GM21360 (cell line): Measurements from ENCODE around the gene SIGMAR1.

ENCODE experiments used
- ATAC-seq: cut with Tn5 transposase; IDR thresholded peaks from one replicate; pipeline ENCODE4 v1.9.1; 2021; ENCODE audit warnings: mild to moderate bottlenecking, moderate library complexity; ENCODE audit not compliant: unreplicated experiment

The SIGMAR1 gene

DNA sequence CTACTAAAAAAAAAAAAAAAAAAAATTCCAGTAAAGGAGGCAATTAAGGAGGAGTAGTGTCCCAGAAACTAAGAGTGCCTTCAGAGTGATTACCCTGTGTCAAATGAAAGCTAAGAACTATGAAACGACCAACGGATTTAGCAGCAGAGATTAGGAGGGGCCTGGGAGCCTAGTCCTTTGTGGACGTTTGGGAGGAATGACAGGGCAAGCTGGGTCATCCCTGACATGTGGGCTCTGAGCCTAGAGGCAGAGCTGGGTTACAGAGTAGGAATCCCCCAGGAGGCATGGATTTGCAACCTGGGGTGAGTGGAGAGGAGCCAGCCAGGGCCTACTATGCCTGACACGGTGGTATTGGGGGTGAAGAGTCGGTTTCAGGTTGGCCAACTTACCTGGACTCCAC is 4.4 kb downstream of the SIGMAR1 start:
- ATAC-seq, result no peak

DNA sequence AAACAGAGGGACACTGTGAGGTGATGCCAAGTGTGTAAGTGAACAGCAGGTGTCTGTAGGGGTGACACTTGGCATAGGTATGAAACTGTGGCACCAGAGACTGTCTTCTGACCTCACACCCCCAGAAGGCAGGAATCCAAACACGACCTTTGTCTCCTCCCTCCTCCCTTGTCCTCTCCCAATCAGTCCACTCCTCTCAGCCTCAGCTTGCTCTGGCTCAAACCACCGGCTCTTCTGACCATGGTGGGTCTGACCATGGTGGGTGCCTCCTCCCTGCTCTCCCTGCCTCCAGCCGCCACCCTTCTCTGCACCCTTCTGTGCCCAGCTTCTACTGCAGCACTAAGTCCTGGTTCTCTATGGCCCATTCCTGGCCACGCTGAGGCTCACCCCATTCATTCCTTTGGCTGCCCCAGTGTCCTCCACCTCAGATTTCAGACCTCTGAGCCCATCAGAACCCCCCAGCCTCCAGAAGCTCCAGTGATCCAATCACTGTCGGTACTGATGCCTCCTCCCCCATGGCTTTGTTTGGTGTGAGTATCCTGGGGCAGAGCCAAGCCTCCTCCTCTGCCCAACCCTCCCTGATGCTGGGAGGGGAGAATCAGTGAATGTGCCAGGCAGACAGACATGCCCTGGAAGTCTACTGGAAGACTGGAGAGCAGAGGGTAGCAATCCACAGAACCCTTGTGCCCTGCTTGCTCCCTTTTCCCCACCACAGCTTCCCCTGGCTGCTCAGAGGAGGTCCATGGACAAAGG is 7.0 kb downstream of the SIGMAR1 start:
- ATAC-seq, result no peak

DNA sequence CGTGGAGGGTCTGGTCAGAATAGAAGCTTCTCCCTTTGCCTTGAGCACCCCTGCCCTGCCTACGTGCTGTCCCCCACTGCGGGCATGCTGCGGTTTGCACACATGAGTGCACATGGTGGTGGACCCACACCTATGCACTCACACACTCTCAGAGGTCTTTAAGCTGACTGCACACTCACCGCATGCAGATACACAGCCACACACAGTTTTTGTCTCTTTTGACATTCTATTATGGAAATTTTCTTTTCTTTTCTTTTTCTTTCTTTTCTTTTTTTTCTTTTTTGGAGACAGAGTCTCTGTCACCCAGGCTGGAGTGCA is 8.1 kb downstream of the SIGMAR1 start:
- no peak for ATAC-seq

DNA sequence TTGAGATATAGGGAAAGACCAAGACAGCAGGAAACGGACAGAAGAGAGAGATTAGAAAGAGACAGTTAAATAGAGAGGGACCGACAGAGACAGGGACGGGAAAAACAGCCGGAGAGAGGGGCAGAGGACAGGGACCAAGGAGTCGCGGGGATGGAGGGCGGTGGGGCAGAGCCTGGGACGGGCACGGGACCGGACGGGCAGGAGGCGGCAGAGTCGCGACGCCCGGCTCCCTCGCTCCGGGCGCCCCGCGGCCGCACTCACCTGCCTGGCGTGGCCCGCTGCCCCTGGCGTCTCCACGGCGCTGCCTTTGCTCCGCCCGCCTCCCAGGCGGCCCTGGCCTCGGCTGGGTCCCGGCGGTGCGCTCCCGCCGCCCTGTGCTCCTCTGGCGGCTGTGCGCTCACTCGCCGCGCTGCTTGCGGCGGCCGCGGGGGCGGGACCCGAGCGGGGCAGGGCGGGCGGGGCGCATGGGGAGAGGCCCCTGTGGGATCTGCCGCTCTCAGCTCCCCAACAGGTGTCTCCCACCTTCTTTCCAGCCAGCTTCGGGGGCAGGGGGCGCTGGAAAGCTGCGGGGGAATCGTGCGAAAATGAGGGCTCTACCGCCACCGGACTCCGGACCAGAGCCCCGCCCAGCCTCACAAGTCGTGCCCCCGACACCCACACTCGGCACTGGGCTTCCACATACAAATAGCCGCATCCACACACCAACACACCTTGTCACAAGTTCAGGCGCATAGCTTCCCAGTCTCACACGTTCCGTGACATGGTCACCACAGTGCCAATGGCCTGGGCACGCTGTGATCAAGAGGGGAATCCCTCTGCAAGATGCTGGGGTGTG is 8.7 kb downstream of the SIGMAR1 start, which contains the start of gene ARID3C:
Gene ARID3C (minus strand): TSS at position 411 of the 835 bp plus-strand sequence. CDS start 1,052 bp downstream, outside the sequence.
- peak; percentile 51 for ATAC-seq

DNA sequence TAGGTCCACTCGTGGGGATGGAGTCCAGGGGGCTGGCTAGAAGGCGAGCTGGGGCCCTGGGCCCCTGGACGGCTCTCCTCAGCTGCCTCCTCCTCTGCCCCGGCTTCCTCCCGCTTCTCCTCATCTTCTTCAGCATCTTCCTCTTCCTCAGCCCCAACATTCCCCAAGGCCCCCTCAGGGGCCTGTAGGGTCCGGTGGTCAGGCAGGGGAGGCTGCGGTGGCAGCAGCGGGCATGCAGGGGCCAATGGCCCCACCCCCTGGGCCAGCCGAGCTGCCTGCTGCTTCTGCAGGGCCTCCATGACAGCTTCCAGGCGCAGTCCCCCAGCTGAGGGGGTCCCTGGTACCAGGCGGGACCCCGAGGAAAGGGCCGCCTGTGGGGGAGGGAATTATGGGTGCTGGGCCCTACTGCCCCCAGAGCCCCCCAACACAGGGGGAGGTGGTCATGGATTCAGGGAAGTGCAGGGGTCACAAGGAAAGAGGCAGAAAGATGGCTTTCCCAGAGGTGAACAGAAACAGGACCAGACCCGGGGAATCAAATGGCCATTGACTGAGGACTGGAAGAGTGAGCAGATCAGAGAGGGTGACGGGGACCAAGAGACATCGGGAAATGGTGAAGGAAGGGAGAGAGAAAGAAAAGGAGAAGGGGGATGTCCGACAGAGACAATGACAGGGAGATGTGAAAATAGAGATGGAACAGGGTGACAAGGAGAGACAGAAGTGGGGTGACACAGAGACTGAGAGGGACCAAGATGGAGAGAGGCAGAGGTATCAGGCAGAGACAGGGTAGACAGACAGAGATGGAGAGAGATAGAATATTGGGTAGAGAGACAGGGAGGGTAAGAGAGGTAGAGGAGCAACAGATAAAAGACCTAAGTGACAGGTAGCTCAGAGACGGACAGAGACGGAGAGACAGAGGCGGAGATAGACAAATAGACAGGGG is 9.6 kb downstream of the SIGMAR1 start:
- no peak for ATAC-seq

DNA sequence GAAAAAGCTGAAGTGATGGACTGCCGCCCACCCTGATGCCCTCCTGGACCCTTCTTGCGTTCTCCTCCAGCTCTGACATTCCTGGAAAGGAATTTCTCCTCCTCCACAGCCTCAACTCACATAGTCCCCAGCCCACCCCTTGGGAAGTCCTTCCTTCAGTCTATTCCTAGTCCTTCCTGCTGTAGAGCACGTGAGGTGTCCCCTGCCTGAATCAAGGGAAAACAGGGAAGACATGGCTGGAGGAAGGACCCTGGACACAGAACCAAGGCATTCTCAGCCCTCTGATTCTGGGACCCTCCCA is 12.5 kb downstream of the SIGMAR1 start:
- no peak for ATAC-seq

DNA sequence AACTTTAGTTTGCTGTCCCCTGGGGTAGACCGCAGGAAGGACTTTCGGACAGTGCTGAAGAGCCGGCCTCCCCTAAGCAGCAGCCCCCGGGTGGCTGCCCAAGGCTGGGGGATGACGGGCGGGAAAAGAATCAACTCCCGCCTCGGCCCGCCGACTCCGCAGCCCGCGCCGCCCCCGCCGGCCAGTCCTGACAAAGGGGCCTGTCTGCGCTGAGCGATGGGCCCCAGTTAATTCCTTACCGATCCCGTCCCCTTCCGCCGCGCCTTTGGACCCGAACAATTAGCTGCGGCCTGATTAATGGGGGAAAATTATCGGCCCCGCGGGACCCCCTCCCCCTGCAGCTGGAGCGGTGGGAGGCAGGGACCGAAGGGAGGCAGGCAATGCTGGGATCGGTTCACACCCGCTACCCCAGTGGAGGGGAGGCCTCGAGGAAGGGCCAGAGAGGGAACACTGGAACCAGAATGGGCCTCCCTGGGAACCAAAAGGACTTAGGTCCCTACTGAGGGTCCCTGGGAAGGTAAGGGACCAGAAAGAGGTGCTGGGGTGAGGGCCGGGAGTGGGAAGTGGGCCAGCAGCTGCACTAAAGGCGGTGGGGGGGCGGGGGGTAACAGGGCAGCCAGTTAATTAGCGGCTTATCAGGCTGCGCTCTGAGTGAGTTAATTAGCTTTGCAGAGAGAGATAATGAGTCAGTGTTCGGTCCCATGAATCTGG is 13.0 kb downstream of the SIGMAR1 start:
- no peak for ATAC-seq

DNA sequence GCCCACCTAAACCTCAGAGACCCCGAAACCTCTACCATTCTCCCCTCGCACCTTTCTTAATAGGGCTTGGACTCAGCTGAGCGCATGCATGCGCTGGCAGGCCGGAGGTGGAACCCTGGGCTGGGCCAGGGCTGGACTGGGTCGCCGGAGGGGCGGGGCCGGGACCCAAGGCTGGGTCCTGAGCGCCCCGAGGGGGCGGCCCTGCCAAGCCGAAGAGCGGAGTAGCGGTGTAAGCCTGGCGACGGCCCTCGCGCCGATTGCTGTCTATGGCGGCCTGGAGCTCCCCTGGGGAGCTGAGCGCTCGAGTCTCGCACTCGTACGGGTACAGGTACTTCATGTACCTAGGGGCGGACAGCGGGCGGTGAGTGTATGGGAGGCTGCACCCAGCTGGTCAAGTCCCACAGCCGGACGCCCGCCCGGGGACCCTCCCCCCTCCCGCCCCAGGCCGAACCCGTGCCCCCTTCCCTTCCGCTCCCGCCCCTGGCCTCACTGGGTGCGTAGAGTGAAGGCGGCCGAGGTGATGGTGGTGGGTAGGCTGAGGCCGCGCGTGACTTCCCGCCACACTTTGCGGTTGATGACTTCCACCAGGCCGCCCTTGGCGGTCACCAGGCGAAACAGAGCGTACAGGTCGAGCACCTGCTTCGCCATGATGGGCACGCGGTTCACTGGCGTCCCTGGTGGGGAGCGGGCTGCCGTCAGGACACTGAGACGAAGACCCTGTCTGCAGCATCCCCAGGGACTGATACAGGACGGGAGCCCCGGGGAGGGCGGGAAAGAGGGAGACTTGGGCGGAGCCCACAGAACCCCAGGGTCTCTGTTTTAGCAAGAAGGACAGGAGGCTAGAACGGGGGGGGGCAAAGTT is 14.0 kb downstream of the SIGMAR1 start:
- ATAC-seq, result no peak

DNA sequence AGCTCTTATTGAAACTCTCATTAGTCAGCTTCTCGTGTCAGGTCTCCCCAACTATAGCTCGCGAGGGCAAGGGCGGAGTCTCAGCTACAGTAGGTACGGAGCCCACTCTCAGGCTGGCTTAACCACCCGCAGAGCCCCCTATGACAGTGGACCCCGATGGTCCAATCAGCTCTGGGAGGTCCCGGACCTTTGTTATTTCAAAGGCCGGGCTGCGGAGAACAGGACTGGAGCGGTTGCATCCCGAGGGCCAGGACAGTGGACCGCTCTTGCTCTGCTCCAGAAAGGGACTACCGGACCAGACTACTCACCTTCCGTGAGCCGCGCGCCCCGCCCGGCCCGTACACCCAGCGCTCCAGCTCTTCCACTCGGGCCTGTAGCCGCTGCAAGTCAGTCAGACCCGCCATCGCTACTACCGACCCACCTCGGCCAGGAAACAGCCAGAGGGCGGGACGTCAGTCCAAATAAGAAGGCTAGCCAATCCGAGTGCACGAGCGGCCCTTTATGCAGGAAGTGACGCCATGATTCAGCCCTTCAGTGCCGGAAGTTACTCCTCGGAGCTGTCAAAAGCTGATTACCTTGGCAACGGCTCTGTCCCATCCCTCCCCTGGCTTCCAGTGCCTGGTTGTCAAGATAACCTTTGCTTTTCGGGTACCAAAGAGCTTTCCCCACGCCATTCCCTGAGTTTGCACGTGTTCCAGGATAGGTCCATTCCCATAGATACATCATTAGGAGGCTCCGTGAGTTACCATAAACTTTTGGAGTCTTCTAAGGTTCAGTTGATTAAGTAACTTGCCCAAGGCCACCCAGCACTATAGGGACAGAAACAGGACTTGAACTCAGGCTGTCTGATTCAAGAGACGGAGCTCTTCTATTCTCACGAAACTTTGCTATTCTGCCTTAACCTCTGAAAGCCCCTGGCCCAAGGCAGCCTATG is 17.3 kb downstream of the SIGMAR1 start, which contains the start of gene DCTN3:
Gene DCTN3 (minus strand): TSS at position 435 of the 934 bp plus-strand sequence. CDS start 31 bp downstream, at position 404.
- ATAC-seq, result peak; percentile 90

DNA sequence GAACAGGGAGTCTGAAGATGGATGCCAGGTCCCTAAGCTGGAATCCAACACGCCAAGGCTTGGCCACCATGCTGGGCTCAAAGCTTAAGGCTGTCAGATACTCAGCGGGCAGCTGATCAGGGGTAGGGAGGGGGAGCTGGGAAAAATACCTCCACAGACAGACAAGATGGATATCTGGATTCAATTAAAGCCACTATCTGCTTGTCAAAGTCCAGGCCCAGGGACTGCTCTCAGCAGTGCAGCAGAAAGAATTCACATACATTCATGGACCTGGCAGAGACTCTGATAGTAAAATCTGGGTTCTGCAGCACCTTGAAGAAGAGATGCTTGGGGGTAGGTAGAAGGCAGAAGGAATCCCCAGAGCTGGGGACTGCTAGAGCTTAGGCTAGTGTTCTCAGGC is 22.5 kb downstream of the SIGMAR1 start:
- no peak for ATAC-seq

DNA sequence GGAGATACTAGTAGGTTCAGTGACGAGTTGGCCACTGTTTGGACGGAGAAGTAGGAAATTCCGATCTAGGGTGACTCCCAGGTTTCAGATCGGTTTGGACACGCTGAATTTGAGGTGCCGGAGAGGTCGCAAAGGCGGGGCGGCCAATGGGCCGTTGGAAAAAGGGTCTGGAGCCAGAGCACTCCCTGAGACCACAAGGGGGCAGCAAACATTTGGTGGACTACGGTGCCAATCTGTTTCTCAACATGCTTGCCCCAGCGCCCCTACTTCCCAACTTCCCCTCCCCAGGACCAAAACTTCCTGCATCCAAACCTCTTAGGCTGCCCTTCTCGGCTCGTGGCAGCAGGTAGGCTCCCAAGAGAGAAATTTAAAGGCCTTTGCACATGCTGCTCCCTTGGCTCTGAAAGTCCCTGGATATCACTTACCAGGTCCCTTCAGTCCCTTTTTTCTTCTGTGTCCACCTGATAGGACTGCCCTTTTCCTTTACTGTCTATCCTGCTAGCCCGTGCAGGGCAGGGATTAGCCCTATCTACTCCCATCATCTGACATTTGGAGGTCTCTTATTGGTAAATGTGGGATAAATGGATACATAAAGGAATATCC is 24.7 kb downstream of the SIGMAR1 start:
- ATAC-seq, result no peak

DNA sequence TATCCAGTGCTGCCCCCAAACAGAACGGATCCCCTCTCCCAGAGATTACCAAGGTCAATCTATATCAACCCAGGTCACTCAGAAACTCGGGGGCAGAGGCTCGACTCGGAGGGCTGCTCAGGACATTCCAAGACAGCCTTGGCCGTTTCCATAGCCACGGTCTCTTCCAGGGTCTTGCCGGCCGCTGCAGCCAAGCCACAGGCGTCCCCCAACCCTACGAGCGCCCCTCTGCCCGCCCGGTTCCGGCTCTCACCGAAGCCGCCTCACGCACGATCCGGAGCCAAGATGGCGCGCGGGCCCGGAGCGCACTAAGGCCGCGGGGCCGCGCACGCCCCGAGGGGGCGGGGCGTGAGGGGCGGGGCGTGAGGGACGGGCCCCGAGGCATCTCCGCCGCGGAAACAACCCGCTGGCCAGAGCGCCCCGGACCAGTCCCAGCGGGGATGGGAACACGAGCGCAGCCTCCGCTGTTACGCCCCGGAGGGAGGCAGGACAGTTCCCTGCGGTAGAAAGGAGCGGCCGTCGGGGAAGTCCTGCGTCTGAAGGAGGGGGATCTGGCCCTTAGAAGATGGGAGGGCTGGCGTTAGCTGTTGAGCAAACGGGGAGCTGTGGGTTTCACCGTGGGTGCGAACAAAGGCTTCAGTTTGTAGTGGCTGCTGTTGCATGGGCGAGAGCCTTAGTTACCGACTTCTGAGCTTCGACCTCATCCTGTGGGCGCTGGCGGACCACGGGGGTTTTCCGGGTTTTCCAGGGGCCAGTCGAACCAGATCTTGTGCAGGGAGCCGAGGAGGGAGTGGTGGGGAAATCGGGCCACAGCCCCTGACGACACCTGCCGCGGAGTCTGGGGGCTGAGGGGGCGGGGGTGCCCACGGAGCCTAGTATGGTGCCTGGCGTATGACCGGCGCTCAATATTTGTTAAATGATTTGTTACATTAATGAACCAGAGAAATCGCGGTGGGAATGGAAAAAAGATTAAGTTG is 25.5 kb downstream of the SIGMAR1 start, which contains the start of gene RPP25L:
Gene RPP25L (minus strand): TSS at position 287 of the 977 bp plus-strand sequence. CDS start 801 bp downstream, outside the sequence.
- ATAC-seq, result peak; percentile 81

DNA sequence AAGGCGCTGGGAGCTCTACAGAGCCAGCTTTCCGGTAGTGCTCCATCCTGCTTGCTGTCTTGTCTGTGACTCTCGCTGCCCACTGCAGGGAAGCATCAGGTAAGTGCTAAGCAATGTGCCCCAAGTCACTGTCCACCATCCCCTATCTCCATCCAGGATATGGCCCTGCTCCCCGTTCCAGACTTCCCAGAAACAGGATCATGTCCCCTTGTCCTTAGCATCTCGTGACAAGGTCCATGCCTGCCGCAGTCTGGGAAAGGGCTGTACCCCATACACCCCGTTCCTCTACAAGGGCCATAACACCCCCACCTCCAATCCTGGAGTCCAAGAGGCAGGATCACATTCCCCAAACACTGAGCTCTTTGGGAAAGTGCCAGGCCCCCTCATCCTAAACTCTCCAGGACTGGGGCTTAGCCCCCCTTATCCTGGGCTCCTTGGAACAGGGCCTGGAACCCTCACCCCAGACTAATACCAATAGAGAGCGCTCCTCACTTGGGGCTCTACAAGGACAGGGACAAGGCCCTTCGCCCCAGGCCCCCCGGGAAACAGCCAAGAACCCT is 26.3 kb downstream of the SIGMAR1 start:
- ATAC-seq, result peak; percentile 13

DNA sequence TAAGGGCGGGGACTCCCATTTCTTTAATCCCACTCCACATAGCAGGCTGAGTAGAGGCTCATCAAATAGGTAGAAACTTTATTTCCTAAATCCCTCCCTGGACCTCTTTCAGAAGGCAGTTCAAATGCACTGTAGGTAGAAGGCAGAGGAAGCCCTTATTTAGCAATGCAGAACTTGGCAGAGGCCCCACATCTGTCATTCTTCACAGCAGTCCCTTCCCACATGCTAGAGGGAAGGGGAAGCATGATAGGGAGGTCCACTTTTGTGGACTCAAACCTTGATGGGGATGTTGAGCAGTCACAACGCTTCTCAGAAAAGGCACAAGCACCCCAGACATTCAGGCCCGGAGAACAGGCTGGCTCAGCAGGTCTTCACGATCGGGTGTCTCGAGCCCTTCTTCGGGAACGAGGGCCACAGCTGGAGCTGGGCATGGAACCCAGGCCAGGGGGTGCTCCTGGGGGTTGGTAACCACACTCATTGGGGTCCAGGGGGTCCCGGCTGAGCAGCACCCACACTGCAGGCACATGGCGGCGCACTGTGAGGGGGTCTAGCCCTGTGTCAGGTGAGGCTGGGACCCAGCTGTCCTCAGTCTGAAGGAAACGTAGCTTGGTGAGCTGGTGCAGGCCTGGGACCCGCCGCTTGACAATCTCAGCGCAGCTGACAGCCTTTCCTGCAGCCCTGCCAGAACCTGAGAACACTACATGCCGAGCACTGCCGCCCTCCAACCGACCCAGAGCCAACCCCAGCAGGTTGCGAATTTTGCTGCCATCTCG is 27.0 kb downstream of the SIGMAR1 start:
- ATAC-seq, result no peak

DNA sequence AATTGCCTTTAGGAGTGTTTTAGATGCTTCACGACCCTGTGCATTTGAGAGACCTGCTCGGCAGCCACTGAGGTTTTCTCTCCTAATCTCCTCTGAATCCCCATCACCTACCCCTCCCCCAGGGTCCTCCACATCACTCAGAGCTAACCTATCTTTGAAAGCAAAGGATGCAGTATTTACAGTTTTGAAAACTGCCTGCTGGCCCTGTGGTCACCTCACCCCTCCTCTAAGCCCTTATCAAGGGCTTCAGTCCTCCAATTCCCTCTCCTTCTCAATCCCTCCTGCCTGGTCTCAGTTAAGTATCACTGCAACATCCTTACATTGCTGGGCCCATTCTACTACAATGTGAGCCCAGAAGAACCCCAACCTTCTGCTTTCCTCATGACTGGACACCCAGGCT is 30.3 kb downstream of the SIGMAR1 start:
- ATAC-seq, result no peak

DNA sequence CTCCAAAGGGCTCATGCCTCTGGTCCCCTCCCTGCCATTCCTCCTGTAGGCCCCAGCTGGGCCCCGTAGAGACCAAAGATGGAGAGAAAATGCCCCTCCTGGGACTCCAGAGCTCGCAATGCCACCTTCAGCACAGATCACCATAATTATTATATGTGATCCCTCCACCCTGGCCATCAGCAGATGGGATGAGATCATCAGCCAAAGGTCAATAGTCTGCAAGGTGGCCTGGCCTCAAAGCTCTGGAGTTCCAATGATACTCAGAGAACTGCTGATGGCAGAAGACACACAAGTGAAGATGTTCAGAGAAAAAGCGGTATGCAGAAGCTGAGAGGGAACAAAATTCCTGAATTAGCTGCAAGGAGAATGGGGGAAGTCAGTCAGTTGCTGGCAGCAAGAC is 30.7 kb downstream of the SIGMAR1 start:
- ATAC-seq, result no peak
